ENCODE data around the gene PBOV1. TPM values are rescaled to one million over a fixed set of nuclear protein-coding genes. Genes with fewer than 3 reads are reported as not detected.

PBOV1 gene
- total RNA-seq, 2 donors from 2014 or later: not detected

- DNase-seq: no peak
- no peak for TF ChIP-seq CTCF (IDR thresholded peaks at IDR 0.05)
- intact Hi-C loops (cut with DNase I): loop anchor here (5.0 kb wide), 1 partner anchor 88 kb away; no protein-coding TSS in a partner anchor
- Histone ChIP-seq H3K9ac (ENCODE audit: low read depth in 2 of 2, low read length in 2 of 2) (no peak overlapping the region), H3K9me3 (no peaks in the 10 kb centered on the region), H3K4me3 (no peak overlapping the region), H3K36me3 (no peaks in the 10 kb centered on the region), H3K27ac (no peak overlapping the region), H3K4me1 (no peaks in the 10 kb centered on the region), H3K27me3 (no peaks in the 10 kb centered on the region)
Measured at GRCh38 chr6:138205437-138206094, 12.7 kb downstream of the PBOV1 start.

GRCh38 chr6:138204792-138205384 lies 13.4 kb downstream of the PBOV1 start:
- H3K4me1 ChIP-seq: no peaks in the 10 kb centered on the region
- H3K9ac ChIP-seq (ENCODE audit: low read depth in 2 of 2, low read length in 2 of 2): no peak overlapping the region
- DNase-seq: no peak
- no peak overlapping the region for H3K27ac ChIP-seq
- H3K27me3 ChIP-seq: no peaks in the 10 kb centered on the region
- no peaks in the 10 kb centered on the region for H3K36me3 ChIP-seq
- H3K9me3 ChIP-seq: no peaks in the 10 kb centered on the region
- intact Hi-C loops (cut with DNase I): loop anchor here (5.0 kb wide), 1 partner anchor 88 kb away; no protein-coding TSS in a partner anchor
- TF ChIP-seq CTCF (IDR thresholded peaks at IDR 0.05): no peak
- H3K4me3 ChIP-seq: no peak overlapping the region

GRCh38 chr6:138204303-138204702 lies 14.0 kb downstream of the PBOV1 start:
- intact Hi-C loops (cut with DNase I): no loop called here
- H3K36me3 ChIP-seq: no peaks in the 10 kb centered on the region
- H3K9ac ChIP-seq (ENCODE audit: low read depth in 2 of 2, low read length in 2 of 2): no peak overlapping the region
- no peak overlapping the region for H3K27ac ChIP-seq
- no peak overlapping the region for H3K4me3 ChIP-seq
- H3K9me3 ChIP-seq: no peaks in the 10 kb centered on the region
- no peak for TF ChIP-seq CTCF (IDR thresholded peaks at IDR 0.05)
- H3K4me1 ChIP-seq: no peaks in the 10 kb centered on the region
- no peaks in the 10 kb centered on the region for H3K27me3 ChIP-seq
- DNase-seq: no peak

GRCh38 chr6:138203315-138203714 lies 15.0 kb downstream of the PBOV1 start:
- intact Hi-C loops (cut with DNase I): no loop called here
- no peak overlapping the region for H3K4me3 ChIP-seq
- no peaks in the 10 kb centered on the region for H3K27me3 ChIP-seq
- H3K9me3 ChIP-seq: no peaks in the 10 kb centered on the region
- H3K4me1 ChIP-seq: no peaks in the 10 kb centered on the region
- no peak for DNase-seq
- no peak overlapping the region for H3K9ac ChIP-seq (ENCODE audit: low read depth in 2 of 2, low read length in 2 of 2)
- H3K27ac ChIP-seq: no peak overlapping the region
- TF ChIP-seq CTCF (IDR thresholded peaks at IDR 0.05): no peak
- H3K36me3 ChIP-seq: no peaks in the 10 kb centered on the region

GRCh38 chr6:138201836-138202235 lies 16.5 kb downstream of the PBOV1 start:
- Histone ChIP-seq H3K36me3 (no peaks in the 10 kb centered on the region), H3K4me1 (no peaks in the 10 kb centered on the region), H3K27me3 (no peaks in the 10 kb centered on the region), H3K9ac (ENCODE audit: low read depth in 2 of 2, low read length in 2 of 2) (no peak overlapping the region), H3K9me3 (no peaks in the 10 kb centered on the region), H3K27ac (no peak overlapping the region), H3K4me3 (no peak overlapping the region)
- DNase-seq: no peak
- intact Hi-C loops (cut with DNase I): no loop called here
- no peak for TF ChIP-seq CTCF (IDR thresholded peaks at IDR 0.05)
